Measurements from ENCODE around the gene HLA-DMB.

The HLA-DMB gene

DNA sequence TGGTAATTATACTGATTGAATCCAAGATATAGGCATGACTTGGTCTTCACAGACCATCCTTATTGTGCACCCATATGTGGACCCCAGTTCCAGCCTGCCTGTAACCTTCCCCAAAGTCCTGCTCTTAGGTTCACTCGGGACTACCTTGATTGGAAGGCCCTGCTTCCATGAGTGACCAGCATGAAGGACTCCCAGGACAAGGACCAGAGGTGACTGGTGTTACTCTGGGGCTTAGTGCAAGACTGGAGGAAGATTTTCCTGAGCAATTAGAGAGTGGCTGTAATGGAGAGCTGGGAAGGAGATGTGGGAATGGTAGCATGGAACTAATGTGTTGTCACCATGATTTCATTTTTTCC, 42.6 kb upstream of the HLA-DMB start:
- DNase-seq = peak; percentile 11
- no peaks in the 10 kb centered on the region for H3K9me3 ChIP-seq (ENCODE audit: control insufficient read depth, low read length)
- no peak overlapping the region for H3K4ac ChIP-seq (ENCODE audit: low read depth in 1 of 2, low read length in 2 of 2)
- H2BK12ac ChIP-seq (ENCODE audit: low read length in 2 of 2) = no peak overlapping the region
- peaks cover 8% of the 10 kb centered on the region for H3K4me1 ChIP-seq (ENCODE audit: control insufficient read depth, insufficient read depth, low read depth, low read length)
- no peak overlapping the region for H3K4me2 ChIP-seq (ENCODE audit: low read length, poor library complexity, severe bottlenecking)
- H3K79me1 ChIP-seq (replicated peaks; ENCODE audit: low read length, poor library complexity, severe bottlenecking) = no peaks in the 10 kb centered on the region
- H2BK15ac ChIP-seq (ENCODE audit: low read depth, poor library complexity, severe bottlenecking) = no peak overlapping the region
- H3K4me3 ChIP-seq (ENCODE audit: insufficient read depth in 1 of 2, low read depth in 1 of 2, low read length in 2 of 2) = no peak overlapping the region
- peaks cover 26 to 60% of the 10 kb centered on the region in 2 experiments for H3K36me3 ChIP-seq (ENCODE audit: control insufficient read depth in 1 of 2, insufficient read depth in 2 of 2, low read depth in 1 of 2, low read length in 2 of 2)
- no peak overlapping the region for H2BK5ac ChIP-seq (ENCODE audit: low read depth, low read length, poor library complexity, severe bottlenecking)
- 100% methylated on average over 1 of the region's 1 CpG for WGBS
- peaks cover 0 to 8% of the 10 kb centered on the region in 2 experiments for H3K27me3 ChIP-seq (ENCODE audit: control insufficient read depth in 1 of 2, insufficient read depth in 1 of 2, low read length in 2 of 2)
- peak overlapping the region; percentile 49 for H3K9ac ChIP-seq (ENCODE audit: low read length)
- H4K8ac ChIP-seq (ENCODE audit: low read length) = no peak overlapping the region
- no peak overlapping the region for H3K23ac ChIP-seq (ENCODE audit: low read length in 2 of 2)
- H2AFZ ChIP-seq (ENCODE audit: low read depth, low read length) = no peak overlapping the region
- H2BK120ac ChIP-seq (ENCODE audit: low read depth, low read length) = no peak overlapping the region
- no peak overlapping the region for H3K18ac ChIP-seq (ENCODE audit: low read depth in 1 of 2, low read length in 2 of 2)
- H2AK5ac ChIP-seq (ENCODE audit: low read length, severe bottlenecking) = no peak overlapping the region
- peak overlapping the region; percentile 18 for H3K27ac ChIP-seq (ENCODE audit: low read length, poor library complexity, severe bottlenecking)
- H4K91ac ChIP-seq (ENCODE audit: low read length) = no peak overlapping the region
- H3K14ac ChIP-seq (ENCODE audit: low read length in 2 of 2) = no peak overlapping the region

DNA sequence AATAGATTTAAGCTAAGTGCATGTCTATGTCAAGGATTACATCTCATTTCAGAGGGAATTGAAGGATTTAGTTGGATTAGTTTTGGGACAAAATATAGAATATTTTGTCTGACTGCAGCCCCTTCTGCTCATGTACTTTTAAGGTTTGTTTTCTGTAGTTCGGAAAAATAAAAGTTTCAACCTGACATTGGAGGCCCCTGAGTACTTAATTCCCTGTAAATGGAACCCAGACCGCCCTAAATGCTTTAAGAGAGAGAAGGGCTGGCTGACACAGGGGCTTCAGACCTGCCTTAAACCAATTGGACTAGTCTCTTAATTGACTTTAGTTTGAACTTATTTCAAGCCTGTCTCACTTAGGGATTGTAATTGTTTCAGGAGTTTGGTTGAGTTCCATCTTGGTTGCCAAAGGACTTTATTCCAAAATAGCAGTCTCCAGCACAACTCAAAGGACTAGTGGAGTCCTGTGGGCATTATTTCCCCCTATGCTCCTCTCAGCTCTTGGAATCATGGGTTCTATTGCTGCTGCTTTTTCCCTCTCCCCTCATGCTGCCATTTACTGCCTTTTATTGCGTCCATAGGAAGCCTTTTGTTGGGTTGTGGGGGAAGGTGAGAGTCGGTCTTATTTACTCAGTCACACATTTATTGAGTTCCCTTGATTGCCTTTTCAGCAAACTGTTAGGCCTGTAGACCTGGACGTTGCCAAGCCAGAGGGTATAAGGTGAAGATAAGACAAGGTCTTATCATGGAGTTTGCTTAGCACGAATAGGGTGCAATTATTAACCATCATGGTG, 42.1 kb upstream of the HLA-DMB start:
- Histone ChIP-seq H3K4me2 (ENCODE audit: low read length, poor library complexity, severe bottlenecking) (no peak overlapping the region), H3K4me1 (ENCODE audit: control insufficient read depth, insufficient read depth, low read depth, low read length) (peaks cover 10% of the 10 kb centered on the region), H3K4ac (ENCODE audit: low read depth in 1 of 2, low read length in 2 of 2) (no peak overlapping the region), H3K18ac (ENCODE audit: low read depth in 1 of 2, low read length in 2 of 2) (no peak overlapping the region), H3K4me3 (ENCODE audit: insufficient read depth in 1 of 2, low read depth in 1 of 2, low read length in 2 of 2) (no peak overlapping the region), H3K79me1 (replicated peaks; ENCODE audit: low read length, poor library complexity, severe bottlenecking) (no peaks in the 10 kb centered on the region), H2BK120ac (ENCODE audit: low read depth, low read length) (no peak overlapping the region), H2BK15ac (ENCODE audit: low read depth, poor library complexity, severe bottlenecking) (no peak overlapping the region), H2AK5ac (ENCODE audit: low read length, severe bottlenecking) (no peak overlapping the region), H3K23ac (ENCODE audit: low read length in 2 of 2) (no peak overlapping the region), H4K8ac (ENCODE audit: low read length) (no peak overlapping the region), H2AFZ (ENCODE audit: low read depth, low read length) (no peak overlapping the region), H3K9ac (ENCODE audit: low read length) (peak overlapping the region; percentile 13), H4K91ac (ENCODE audit: low read length) (no peak overlapping the region), H2BK12ac (ENCODE audit: low read length in 2 of 2) (no peak overlapping the region), H3K36me3 (ENCODE audit: control insufficient read depth in 1 of 2, insufficient read depth in 2 of 2, low read depth in 1 of 2, low read length in 2 of 2) (peaks cover 32 to 65% of the 10 kb centered on the region in 2 experiments), H3K9me3 (ENCODE audit: control insufficient read depth, low read length) (no peaks in the 10 kb centered on the region), H3K14ac (ENCODE audit: low read length in 2 of 2) (no peak overlapping the region), H2BK5ac (ENCODE audit: low read depth, low read length, poor library complexity, severe bottlenecking) (no peak overlapping the region), H3K27ac (ENCODE audit: low read length, poor library complexity, severe bottlenecking) (no peak overlapping the region), H3K27me3 (ENCODE audit: control insufficient read depth in 1 of 2, insufficient read depth in 1 of 2, low read length in 2 of 2) (peaks cover 0 to 4% of the 10 kb centered on the region in 2 experiments)
- peak; percentile 12 for DNase-seq
- WGBS = 64% methylated on average over 4 of the region's 6 CpGs

DNA sequence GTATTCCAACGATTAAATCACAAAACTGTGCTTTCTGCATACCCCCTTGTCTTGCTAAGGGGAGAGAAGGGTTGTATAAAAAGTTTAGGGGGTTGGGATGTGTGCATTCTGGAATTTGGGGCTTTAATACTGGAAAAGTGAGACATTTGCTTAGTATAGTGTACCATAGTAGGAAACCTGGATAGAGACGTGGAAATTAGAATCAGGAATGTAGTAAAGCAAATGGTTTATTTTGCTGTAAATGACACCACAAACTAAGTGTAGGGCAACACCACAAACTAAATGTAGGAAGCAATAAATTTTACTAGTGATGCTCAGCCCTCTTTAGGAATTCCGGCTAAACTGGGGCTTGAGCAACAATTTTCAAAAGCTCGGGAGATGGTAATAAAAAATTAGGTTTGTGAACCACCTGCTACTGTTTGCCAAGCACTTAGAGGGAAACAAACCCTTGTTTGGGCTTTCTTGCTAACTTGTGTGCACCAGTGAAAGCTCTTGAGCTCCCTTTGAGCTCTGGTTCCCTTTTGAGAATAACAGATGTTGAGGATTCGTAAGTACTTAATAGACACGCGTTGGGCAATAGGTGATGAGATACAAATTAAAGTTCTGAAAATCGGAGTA, 41.4 kb upstream of the HLA-DMB start:
- H3K4ac ChIP-seq (ENCODE audit: low read depth in 1 of 2, low read length in 2 of 2) = no peak overlapping the region
- no peaks in the 10 kb centered on the region for H3K9me3 ChIP-seq (ENCODE audit: control insufficient read depth, low read length)
- H2BK120ac ChIP-seq (ENCODE audit: low read depth, low read length) = no peak overlapping the region
- H3K4me2 ChIP-seq (ENCODE audit: low read length, poor library complexity, severe bottlenecking) = no peak overlapping the region
- DNase-seq = peak; percentile 13
- H2AFZ ChIP-seq (ENCODE audit: low read depth, low read length) = no peak overlapping the region
- 76% methylated on average over 8 of the region's 8 CpGs for WGBS
- no peak overlapping the region for H3K27ac ChIP-seq (ENCODE audit: low read length, poor library complexity, severe bottlenecking)
- H3K4me3 ChIP-seq (ENCODE audit: insufficient read depth in 1 of 2, low read depth in 1 of 2, low read length in 2 of 2) = no peak overlapping the region
- H3K79me1 ChIP-seq (replicated peaks; ENCODE audit: low read length, poor library complexity, severe bottlenecking) = no peaks in the 10 kb centered on the region
- no peak overlapping the region for H2BK15ac ChIP-seq (ENCODE audit: low read depth, poor library complexity, severe bottlenecking)
- no peak overlapping the region for H3K18ac ChIP-seq (ENCODE audit: low read depth in 1 of 2, low read length in 2 of 2)
- peaks cover 38 to 72% of the 10 kb centered on the region in 2 experiments for H3K36me3 ChIP-seq (ENCODE audit: control insufficient read depth in 1 of 2, insufficient read depth in 2 of 2, low read depth in 1 of 2, low read length in 2 of 2)
- no peak overlapping the region for H3K14ac ChIP-seq (ENCODE audit: low read length in 2 of 2)
- H2BK5ac ChIP-seq (ENCODE audit: low read depth, low read length, poor library complexity, severe bottlenecking) = no peak overlapping the region
- no peak overlapping the region for H4K91ac ChIP-seq (ENCODE audit: low read length)
- H3K23ac ChIP-seq (ENCODE audit: low read length in 2 of 2) = no peak overlapping the region
- no peak overlapping the region for H2AK5ac ChIP-seq (ENCODE audit: low read length, severe bottlenecking)
- H2BK12ac ChIP-seq (ENCODE audit: low read length in 2 of 2) = no peak overlapping the region
- peaks cover 12% of the 10 kb centered on the region for H3K4me1 ChIP-seq (ENCODE audit: control insufficient read depth, insufficient read depth, low read depth, low read length)
- H4K8ac ChIP-seq (ENCODE audit: low read length) = no peak overlapping the region
- no peaks in the 10 kb centered on the region for H3K27me3 ChIP-seq (ENCODE audit: control insufficient read depth in 1 of 2, insufficient read depth in 1 of 2, low read length in 2 of 2)
- H3K9ac ChIP-seq (ENCODE audit: low read length) = peak overlapping the region; percentile 49

DNA sequence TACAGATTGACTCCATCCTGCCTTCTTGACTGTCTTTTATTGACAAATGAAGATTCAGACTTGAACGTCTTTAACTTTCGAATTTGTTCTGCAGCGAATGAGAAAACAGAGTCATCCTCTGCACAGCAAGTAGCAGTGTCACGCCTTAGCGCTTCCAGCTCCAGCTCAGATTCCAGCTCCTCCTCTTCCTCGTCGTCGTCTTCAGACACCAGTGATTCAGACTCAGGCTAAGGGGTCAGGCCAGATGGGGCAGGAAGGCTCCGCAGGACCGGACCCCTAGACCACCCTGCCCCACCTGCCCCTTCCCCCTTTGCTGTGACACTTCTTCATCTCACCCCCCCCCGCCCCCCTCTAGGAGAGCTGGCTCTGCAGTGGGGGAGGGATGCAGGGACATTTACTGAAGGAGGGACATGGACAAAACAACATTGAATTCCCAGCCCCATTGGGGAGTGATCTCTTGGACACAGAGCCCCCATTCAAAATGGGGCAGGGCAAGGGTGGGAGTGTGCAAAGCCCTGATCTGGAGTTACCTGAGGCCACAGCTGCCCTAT, 39.7 kb upstream of the HLA-DMB start:
- Histone ChIP-seq H2BK5ac (ENCODE audit: low read depth, low read length, poor library complexity, severe bottlenecking) (no peak overlapping the region), H3K23ac (ENCODE audit: low read length in 2 of 2) (no peak overlapping the region), H3K4me1 (ENCODE audit: control insufficient read depth, insufficient read depth, low read depth, low read length) (peaks cover 21% of the 10 kb centered on the region), H3K79me1 (replicated peaks; ENCODE audit: low read length, poor library complexity, severe bottlenecking) (no peaks in the 10 kb centered on the region), H3K27ac (ENCODE audit: low read length, poor library complexity, severe bottlenecking) (peak overlapping the region; percentile 37), H3K4me2 (ENCODE audit: low read length, poor library complexity, severe bottlenecking) (no peak overlapping the region), H3K4me3 (ENCODE audit: insufficient read depth in 1 of 2, low read depth in 1 of 2, low read length in 2 of 2) (no peak overlapping the region), H2AK5ac (ENCODE audit: low read length, severe bottlenecking) (no peak overlapping the region), H3K4ac (ENCODE audit: low read depth in 1 of 2, low read length in 2 of 2) (no peak overlapping the region), H3K27me3 (ENCODE audit: control insufficient read depth in 1 of 2, insufficient read depth in 1 of 2, low read length in 2 of 2) (no peaks in the 10 kb centered on the region), H3K14ac (ENCODE audit: low read length in 2 of 2) (no peak overlapping the region), H3K9me3 (ENCODE audit: control insufficient read depth, low read length) (no peaks in the 10 kb centered on the region), H3K9ac (ENCODE audit: low read length) (peak overlapping the region; percentile 49), H4K8ac (ENCODE audit: low read length) (no peak overlapping the region), H2BK12ac (ENCODE audit: low read length in 2 of 2) (no peak overlapping the region), H2AFZ (ENCODE audit: low read depth, low read length) (no peak overlapping the region), H2BK120ac (ENCODE audit: low read depth, low read length) (no peak overlapping the region), H4K91ac (ENCODE audit: low read length) (no peak overlapping the region), H3K18ac (ENCODE audit: low read depth in 1 of 2, low read length in 2 of 2) (no peak overlapping the region), H2BK15ac (ENCODE audit: low read depth, poor library complexity, severe bottlenecking) (no peak overlapping the region), H3K36me3 (ENCODE audit: control insufficient read depth in 1 of 2, insufficient read depth in 2 of 2, low read depth in 1 of 2, low read length in 2 of 2) (peaks cover 50 to 89% of the 10 kb centered on the region in 2 experiments)
- 81% methylated on average over 8 of the region's 11 CpGs for WGBS
- DNase-seq = no peak

Measured in mesenchymal stem cell (in vitro differentiated cells and primary cell).